SK-N-SH (cell line): ENCODE data around the gene PAXX. TPM values are rescaled to one million over a fixed set of nuclear protein-coding genes. Genes with fewer than 3 reads are reported as not detected.

Source experiments
- CTCF ChIA-PET: fragments of 300-600, 350-600 bp; formaldehyde crosslinking; extraction: SDS; loops from one replicate; lab custom pipeline; 2021; lab: Yijun Ruan, JAX
- POLR2A ChIA-PET: fragments of 350-600 bp; sonication (Branson Sonifier 250); formaldehyde crosslinking; extraction: SDS; loops from one replicate; lab custom pipeline; 2020; ENCODE audit warnings: antibody characterized with exemption, inconsistent platforms; lab: Yijun Ruan, JAX
- DNase-seq: peaks from one replicate; pipeline ENCODE4 v3.0.0; 2012
- H2AFZ ChIP-seq: fragments of 200-600 bp; sonication (generic); 2 replicates; pipeline ENCODE4 v1.8.1; 2016; ENCODE audit warnings: antibody characterized with exemption, mild to moderate bottlenecking, low read depth
- H3F3A ChIP-seq: fragments of 200-600 bp; sonication (generic); replicated peaks from 2 replicates; pipeline ENCODE3; 2016; ENCODE audit warnings: antibody characterized with exemption, mild to moderate bottlenecking; ENCODE audit not compliant: insufficient read depth
- H3K27ac ChIP-seq, 2 experiments: fragments of 200-500 bp in 1 of 2; fragments of 200-600 bp in 1 of 2; sonication (Bioruptor generic) in 1 of 2; sonication (generic), shearing (Covaris generic) in 1 of 2; 2 replicates each; pipeline versions ENCODE4 v1.5.1 to v1.6.1; 2014 to 2016; ENCODE audit warnings: low read depth in 2 of 2, inconsistent platforms in 1 of 2, low read length in 1 of 2, mild to moderate bottlenecking in 1 of 2, mixed read lengths in 1 of 2
- H3K27me3 ChIP-seq: fragments of 200-600 bp; sonication (generic), shearing (Covaris generic); 2 replicates; pipeline ENCODE4 v1.6.1; 2016; ENCODE audit warnings: mixed run types; ENCODE audit not compliant: insufficient read depth
- H3K36me3 ChIP-seq, 2 experiments: fragments of 200-500 bp in 1 of 2; fragments of 200-600 bp in 1 of 2; sonication (Bioruptor generic) in 1 of 2; sonication (generic) in 1 of 2; replicated peaks in 1 of 2; 2 replicates each; pipeline versions ENCODE3 to v1.5.1; 2014 to 2016; ENCODE audit warnings: low read length in 1 of 2, mild to moderate bottlenecking in 1 of 2; ENCODE audit not compliant: insufficient read depth in 2 of 2, control insufficient read depth in 1 of 2
- H3K4me1 ChIP-seq, 2 experiments: fragments of 200-500 bp in 1 of 2; fragments of 200-600 bp in 1 of 2; sonication (Bioruptor generic) in 1 of 2; sonication (generic), shearing (Covaris generic) in 1 of 2; 2 replicates each; pipeline versions ENCODE4 v1.5.1 to v1.6.1; 2014 to 2016; ENCODE audit warnings: low read depth in 1 of 2, low read length in 1 of 2, mixed run types in 1 of 2; ENCODE audit not compliant: insufficient read depth in 2 of 2, control insufficient read depth in 1 of 2
- H3K4me2 ChIP-seq: fragments of 200-600 bp; sonication (generic), shearing (Covaris generic); 2 replicates; pipeline ENCODE4 v1.6.1; 2017; ENCODE audit warnings: mixed run types
- H3K4me3 ChIP-seq, 2 experiments: fragments of 200-500 bp in 1 of 2; fragments of 200-600 bp in 1 of 2; sonication (Bioruptor generic) in 1 of 2; sonication (generic), shearing (Covaris generic) in 1 of 2; 2 replicates each; pipeline versions ENCODE4 v1.5.1 to v1.8.1; 2014 to 2016; ENCODE audit warnings: low read depth in 2 of 2, inconsistent platforms in 1 of 2, low read length in 1 of 2, mild to moderate bottlenecking in 1 of 2, mixed read lengths in 1 of 2, moderate library complexity in 1 of 2
- H3K79me2 ChIP-seq: fragments of 200-600 bp; sonication (generic); 2 replicates; pipeline ENCODE4 v1.8.1; 2017; ENCODE audit warnings: mild to moderate bottlenecking; ENCODE audit not compliant: insufficient read depth
- H3K9ac ChIP-seq: fragments of 200-600 bp; sonication (generic); 2 replicates; pipeline ENCODE4 v1.6.1; 2017; ENCODE audit warnings: mixed run types
- H3K9me2 ChIP-seq: fragments of 200-600 bp; sonication (generic); 2 replicates; pipeline ENCODE4 v1.6.1; 2017; ENCODE audit warnings: mixed run types
- H3K9me3 ChIP-seq: fragments of 200-600 bp; sonication (generic); 2 replicates; pipeline ENCODE4 v1.6.1; 2017; ENCODE audit warnings: mixed run types, mild to moderate bottlenecking, moderate library complexity
- H4K20me1 ChIP-seq: fragments of 200-600 bp; sonication (generic); 2 replicates; pipeline ENCODE4 v1.6.1; 2017; ENCODE audit warnings: mild to moderate bottlenecking, mixed run types; ENCODE audit not compliant: insufficient read depth
- ELF1 ChIP-seq: IDR thresholded peaks from 2 replicates; pipeline ENCODE4 v1.4.0; 2012
- EP300 ChIP-seq, 2 experiments: IDR thresholded peaks; 2 replicates each; pipeline versions ENCODE4 v1.4.0 to v1.6.1; 2012; ENCODE audit warnings: borderline replicate concordance in 1 of 2, low read depth in 1 of 2, low read length in 1 of 2
- EZH2phosphoT487 ChIP-seq: fragments of 200-600 bp; sonication (generic); IDR thresholded peaks from 2 replicates; pipeline ENCODE4 v1.6.1; 2017; ENCODE audit warnings: low read depth, mixed run types, mild to moderate bottlenecking, antibody characterized with exemption, moderate library complexity, borderline replicate concordance
- GABPA ChIP-seq: IDR thresholded peaks from 2 replicates; pipeline ENCODE4 v1.4.0; 2012; ENCODE audit warnings: low read depth, mild to moderate bottlenecking
- NRF1 ChIP-seq: IDR thresholded peaks from 2 replicates; pipeline ENCODE4 v1.6.1; 2012; ENCODE audit warnings: low read depth, mild to moderate bottlenecking, low read length
- RAD21 ChIP-seq: IDR thresholded peaks from 2 replicates; pipeline ENCODE4 v1.6.1; 2012; ENCODE audit warnings: mild to moderate bottlenecking, low read length
- RFX5 ChIP-seq: IDR thresholded peaks from 2 replicates; pipeline ENCODE4 v1.6.1; 2012; ENCODE audit warnings: mild to moderate bottlenecking, improper control_type of control experiment, low read length
- SIN3A ChIP-seq: IDR thresholded peaks from 2 replicates; pipeline ENCODE4 v1.6.1; 2012; ENCODE audit warnings: low read depth, mild to moderate bottlenecking, low read length, moderate library complexity, borderline replicate concordance
- TCF12 ChIP-seq: IDR thresholded peaks from 2 replicates; pipeline ENCODE4 v1.4.0; 2012
- TEAD4 ChIP-seq: IDR thresholded peaks from 2 replicates; pipeline ENCODE4 v1.4.0; 2012; ENCODE audit warnings: mild to moderate bottlenecking, borderline replicate concordance; ENCODE audit not compliant: insufficient read depth
- WGBS: methylation state at CpG from one replicate; pipeline ENCODE4 v1.1.6; 2017; ENCODE audit warnings: low lambda C conversion rate; 5-methylcytosine and 5-hydroxymethylcytosine counted together
- polyA plus RNA-seq, 3 experiments: library from polyadenylated mRNA; depleted of rRNA; stranded (reverse); fragments of >200 nt; gene quantifications; 2 replicates each; pipeline ENCODE4 v1.2.3, GENCODE V29; 2012
- TF ChIP-seq, protein P1 (sequence below): IDR thresholded peaks from 2 replicates; pipeline ENCODE4 v1.6.1; 2012; ENCODE audit warnings: mild to moderate bottlenecking, low read depth, low read length, moderate library complexity
- TF ChIP-seq, protein P2 (sequence below): fragments of 150-350 bp; IDR thresholded peaks from 2 replicates; pipeline ENCODE4 v1.6.1; 2017; ENCODE audit warnings: antibody characterized with exemption, low read length, low read depth, borderline replicate concordance

The PAXX gene
- polyA plus RNA-seq, 1 of the 3 experiments (the other 2 are of a cell fraction), result 52.9 TPM

DNA sequence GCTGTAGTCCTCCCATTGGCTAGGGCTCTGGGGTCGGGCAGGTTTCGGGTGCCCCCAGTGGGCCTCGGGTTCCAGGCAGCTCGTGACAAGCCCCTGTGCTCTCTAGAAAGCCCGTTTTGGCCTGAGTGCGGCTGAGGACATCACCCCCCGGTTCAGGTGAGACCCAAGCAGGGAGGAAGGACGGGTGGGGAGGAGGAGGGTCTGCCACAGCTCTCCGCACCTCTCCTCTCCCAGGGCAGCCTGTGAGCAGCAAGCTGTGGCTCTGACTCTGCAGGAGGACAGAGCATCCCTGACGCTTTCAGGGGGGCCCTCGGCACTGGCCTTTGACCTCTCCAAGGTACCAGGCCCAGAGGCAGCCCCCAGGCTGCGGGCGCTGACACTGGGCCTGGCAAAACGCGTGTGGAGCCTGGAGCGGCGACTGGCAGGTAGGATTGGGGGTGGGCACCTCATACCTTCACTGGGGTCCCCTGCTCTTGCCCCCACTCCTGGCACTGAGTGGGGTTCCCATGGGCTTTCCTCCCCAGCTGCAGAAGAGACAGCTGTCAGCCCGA is 672 bp downstream of the PAXX start:
- Histone ChIP-seq H3K4me1 (peaks cover 9 to 24% of the 10 kb centered on the region in 2 experiments; a peak in 3 of 4 replicates), H3K27ac (peak overlapping the region in 1 of 2 experiments; percentile 56; a peak in 2 of 4 replicates), H3F3A (no peaks in the 10 kb centered on the region), H3K79me2 (peaks cover 18% of the 10 kb centered on the region; the same call in 1 of the 2 replicates), H3K9me2 (no peaks in the 10 kb centered on the region), H3K4me3 (peak overlapping the region; percentile 80 to 85), H3K9ac (peak overlapping the region; percentile 75), H3K4me2 (peak overlapping the region; percentile 95), H3K36me3 (peaks cover 0 to 7% of the 10 kb centered on the region in 2 experiments), H3K27me3 (no peaks in the 10 kb centered on the region), H4K20me1 (0 out of 2 replicates have a peak, but pooled peaks cover 3% of the 10 kb centered on the region), H2AFZ (peak overlapping the region; percentile 82; the same call in 1 of the 2 replicates), H3K9me3 (no peaks in the 10 kb centered on the region)
- WGBS, result 4% methylated on average over 10 of the region's 18 CpGs
- TF ChIP-seq NRF1, result no peak
- TF ChIP-seq RFX5, result no peak
- TF ChIP-seq, protein P1, sequence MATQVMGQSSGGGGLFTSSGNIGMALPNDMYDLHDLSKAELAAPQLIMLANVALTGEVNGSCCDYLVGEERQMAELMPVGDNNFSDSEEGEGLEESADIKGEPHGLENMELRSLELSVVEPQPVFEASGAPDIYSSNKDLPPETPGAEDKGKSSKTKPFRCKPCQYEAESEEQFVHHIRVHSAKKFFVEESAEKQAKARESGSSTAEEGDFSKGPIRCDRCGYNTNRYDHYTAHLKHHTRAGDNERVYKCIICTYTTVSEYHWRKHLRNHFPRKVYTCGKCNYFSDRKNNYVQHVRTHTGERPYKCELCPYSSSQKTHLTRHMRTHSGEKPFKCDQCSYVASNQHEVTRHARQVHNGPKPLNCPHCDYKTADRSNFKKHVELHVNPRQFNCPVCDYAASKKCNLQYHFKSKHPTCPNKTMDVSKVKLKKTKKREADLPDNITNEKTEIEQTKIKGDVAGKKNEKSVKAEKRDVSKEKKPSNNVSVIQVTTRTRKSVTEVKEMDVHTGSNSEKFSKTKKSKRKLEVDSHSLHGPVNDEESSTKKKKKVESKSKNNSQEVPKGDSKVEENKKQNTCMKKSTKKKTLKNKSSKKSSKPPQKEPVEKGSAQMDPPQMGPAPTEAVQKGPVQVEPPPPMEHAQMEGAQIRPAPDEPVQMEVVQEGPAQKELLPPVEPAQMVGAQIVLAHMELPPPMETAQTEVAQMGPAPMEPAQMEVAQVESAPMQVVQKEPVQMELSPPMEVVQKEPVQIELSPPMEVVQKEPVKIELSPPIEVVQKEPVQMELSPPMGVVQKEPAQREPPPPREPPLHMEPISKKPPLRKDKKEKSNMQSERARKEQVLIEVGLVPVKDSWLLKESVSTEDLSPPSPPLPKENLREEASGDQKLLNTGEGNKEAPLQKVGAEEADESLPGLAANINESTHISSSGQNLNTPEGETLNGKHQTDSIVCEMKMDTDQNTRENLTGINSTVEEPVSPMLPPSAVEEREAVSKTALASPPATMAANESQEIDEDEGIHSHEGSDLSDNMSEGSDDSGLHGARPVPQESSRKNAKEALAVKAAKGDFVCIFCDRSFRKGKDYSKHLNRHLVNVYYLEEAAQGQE, result peak; percentile 39; the same call in 1 of the 2 replicates
- TF ChIP-seq TCF12, result no peak
- no peak for DNase-seq
- ChIA-PET POLR2A (interaction anchor here (1.0 to 1.8 kb wide), 3 partner anchors 37 to 49 kb away, joined by 3 to 7 read pairs (median 4); partner anchors contain the start of gene FBXW5), CTCF (interaction anchor here (0.6 to 6.8 kb wide), 10 partner anchors 9 to 73 kb away, joined by 3 to 68 read pairs (median 4); partner anchors contain the start of genes ABCA2, C8G, FBXW5 and FUT7)

DNA sequence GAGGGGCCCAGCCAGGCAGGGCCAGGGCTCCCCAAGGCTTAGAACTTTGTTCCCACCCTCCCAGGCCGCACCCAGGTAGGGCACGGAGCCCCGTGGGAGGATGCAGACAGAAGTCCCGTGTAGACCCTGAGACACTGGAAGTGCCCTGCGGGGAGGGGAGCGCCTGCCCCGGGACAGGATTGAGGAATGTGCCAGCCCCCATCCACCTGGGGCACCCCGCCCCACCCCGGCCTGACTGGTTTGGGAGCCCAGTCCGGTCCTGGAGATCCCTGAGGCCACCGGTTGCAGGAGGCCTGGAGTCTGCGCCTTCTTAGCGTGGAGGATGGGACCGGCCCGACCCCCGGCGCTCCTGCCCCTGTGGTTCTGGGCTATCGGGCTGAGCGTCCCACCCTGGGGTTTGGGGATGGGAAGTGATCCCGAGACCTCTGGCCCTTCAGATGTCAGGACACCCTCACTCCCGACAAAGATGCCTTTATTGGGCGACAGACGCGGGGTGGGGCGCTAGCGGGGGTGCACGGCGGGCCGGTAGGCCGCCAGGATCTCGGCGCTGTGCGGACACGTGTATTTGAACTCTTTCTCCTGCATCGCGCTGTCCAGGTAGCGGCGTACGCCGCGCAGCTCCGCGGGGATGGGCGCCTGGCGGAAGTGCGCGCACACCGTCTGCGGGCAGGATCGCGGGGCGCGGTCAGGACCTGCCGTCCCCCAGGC is 2.1 kb downstream of the PAXX start:
- Histone ChIP-seq H3K9me2 (no peaks in the 10 kb centered on the region), H3K9me3 (no peaks in the 10 kb centered on the region), H3K4me1 (peaks cover 9 to 24% of the 10 kb centered on the region in 2 experiments; a peak in 3 of 4 replicates), H3K4me2 (no peak overlapping the region), H3K36me3 (peaks cover 0 to 7% of the 10 kb centered on the region in 2 experiments), H3K9ac (no peak overlapping the region), H3F3A (no peaks in the 10 kb centered on the region), H3K79me2 (peaks cover 18% of the 10 kb centered on the region; the same call in 1 of the 2 replicates), H4K20me1 (0 out of 2 replicates have a peak, but pooled peaks cover 3% of the 10 kb centered on the region), H3K4me3 (no peak overlapping the region), H3K27ac (no peak overlapping the region), H3K27me3 (no peaks in the 10 kb centered on the region), H2AFZ (no peak overlapping the region)
- 95% methylated on average over 42 of the region's 54 CpGs for WGBS
- TF ChIP-seq EP300 (IDR thresholded peaks at IDR 0.05; ENCODE audit: borderline replicate concordance in 1 of 2, low read depth in 1 of 2, low read length in 1 of 2) (no peak), RAD21 (no peak), TEAD4 (no peak), EZH2phosphoT487 (no peak), TCF12 (no peak), GABPA (no peak), ELF1 (no peak), SIN3A (no peak)
- TF ChIP-seq, protein P1, result no peak
- TF ChIP-seq, protein P2, sequence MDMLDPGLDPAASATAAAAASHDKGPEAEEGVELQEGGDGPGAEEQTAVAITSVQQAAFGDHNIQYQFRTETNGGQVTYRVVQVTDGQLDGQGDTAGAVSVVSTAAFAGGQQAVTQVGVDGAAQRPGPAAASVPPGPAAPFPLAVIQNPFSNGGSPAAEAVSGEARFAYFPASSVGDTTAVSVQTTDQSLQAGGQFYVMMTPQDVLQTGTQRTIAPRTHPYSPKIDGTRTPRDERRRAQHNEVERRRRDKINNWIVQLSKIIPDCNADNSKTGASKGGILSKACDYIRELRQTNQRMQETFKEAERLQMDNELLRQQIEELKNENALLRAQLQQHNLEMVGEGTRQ, result no peak
- DNase-seq, result no peak
- ChIA-PET POLR2A (no interaction called here), CTCF (interaction anchor here (0.7 to 6.8 kb wide), 3 partner anchors 13 to 75 kb away, joined by 3 to 68 read pairs (median 3); partner anchors contain the start of genes ABCA2 and FUT7)
